Choroid plexus epithelial cell (primary cell): ENCODE measurements around the gene GET3.

ENCODE experiments used
- DNase-seq: peaks from one replicate; pipeline ENCODE4 v3.0.0-alpha.2; 2010; ENCODE audit warnings: low read depth
- H3K4me3 ChIP-seq: 2 replicates; pipeline ENCODE4 v1.5.1; 2011; ENCODE audit warnings: low read depth, mild to moderate bottlenecking, control low read depth, low read length, moderate library complexity
- TF ChIP-seq, protein P1 (sequence below): conservative IDR thresholded peaks from 2 replicates; pipeline ENCODE4 v1.5.1; 2011; ENCODE audit warnings: low read depth, mild to moderate bottlenecking, control low read depth, inconsistent platforms, low read length, moderate library complexity

GET3 gene

DNA sequence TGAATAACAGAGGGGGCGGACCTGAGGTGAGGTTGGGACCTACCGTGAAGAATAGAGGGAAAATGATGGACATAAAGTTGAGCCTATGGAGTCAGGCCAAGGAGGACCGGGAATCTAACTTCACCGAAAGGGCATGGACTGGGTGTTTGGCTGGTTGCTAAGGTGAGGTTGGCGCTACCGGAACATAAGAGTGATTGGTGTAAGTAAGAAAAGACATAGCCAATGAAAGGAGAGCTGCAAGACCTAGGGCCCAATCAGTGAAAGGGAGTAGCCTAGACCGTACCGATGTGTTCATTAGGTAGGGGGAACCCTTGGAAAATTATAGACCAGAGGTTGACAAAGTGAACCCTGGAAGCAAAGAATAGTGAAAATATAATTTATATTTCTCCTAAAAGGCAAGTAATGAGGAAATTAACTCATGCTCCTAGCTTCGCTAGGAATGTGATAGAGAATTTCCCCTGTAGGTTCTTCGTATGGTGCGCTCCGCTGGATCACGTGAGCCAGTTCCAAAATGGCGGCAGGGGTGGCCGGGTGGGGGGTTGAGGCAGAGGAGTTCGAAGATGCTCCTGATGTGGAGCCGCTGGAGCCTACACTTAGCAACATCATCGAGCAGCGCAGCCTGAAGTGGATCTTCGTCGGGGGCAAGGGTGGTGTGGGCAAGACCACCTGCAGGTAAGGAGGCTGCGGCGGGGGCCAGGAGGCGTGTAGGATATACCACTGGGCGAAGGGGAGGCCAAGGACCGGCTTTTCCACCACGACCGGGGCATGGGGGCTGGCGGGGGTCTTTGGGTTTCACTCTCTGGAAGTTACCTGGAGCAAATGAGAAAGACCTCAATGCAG lies at the start of gene GET3:
GET3 (plus strand) TSS at position 503 of the 840 bp plus-strand sequence; CDS start at position 512, 9 bp downstream.
- H3K4me3 ChIP-seq: peak within 1 kb of the TSS; percentile 98
- TF ChIP-seq, protein P1, sequence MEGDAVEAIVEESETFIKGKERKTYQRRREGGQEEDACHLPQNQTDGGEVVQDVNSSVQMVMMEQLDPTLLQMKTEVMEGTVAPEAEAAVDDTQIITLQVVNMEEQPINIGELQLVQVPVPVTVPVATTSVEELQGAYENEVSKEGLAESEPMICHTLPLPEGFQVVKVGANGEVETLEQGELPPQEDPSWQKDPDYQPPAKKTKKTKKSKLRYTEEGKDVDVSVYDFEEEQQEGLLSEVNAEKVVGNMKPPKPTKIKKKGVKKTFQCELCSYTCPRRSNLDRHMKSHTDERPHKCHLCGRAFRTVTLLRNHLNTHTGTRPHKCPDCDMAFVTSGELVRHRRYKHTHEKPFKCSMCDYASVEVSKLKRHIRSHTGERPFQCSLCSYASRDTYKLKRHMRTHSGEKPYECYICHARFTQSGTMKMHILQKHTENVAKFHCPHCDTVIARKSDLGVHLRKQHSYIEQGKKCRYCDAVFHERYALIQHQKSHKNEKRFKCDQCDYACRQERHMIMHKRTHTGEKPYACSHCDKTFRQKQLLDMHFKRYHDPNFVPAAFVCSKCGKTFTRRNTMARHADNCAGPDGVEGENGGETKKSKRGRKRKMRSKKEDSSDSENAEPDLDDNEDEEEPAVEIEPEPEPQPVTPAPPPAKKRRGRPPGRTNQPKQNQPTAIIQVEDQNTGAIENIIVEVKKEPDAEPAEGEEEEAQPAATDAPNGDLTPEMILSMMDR: no peak
- DNase-seq: peak; percentile 100

- no peak for DNase-seq
- H3K4me3 ChIP-seq: no peak overlapping the region
- TF ChIP-seq, protein P1: no peak
Measured at GRCh38 chr19:12689012-12689411, 48.3 kb upstream of the GET3 start.

DNA sequence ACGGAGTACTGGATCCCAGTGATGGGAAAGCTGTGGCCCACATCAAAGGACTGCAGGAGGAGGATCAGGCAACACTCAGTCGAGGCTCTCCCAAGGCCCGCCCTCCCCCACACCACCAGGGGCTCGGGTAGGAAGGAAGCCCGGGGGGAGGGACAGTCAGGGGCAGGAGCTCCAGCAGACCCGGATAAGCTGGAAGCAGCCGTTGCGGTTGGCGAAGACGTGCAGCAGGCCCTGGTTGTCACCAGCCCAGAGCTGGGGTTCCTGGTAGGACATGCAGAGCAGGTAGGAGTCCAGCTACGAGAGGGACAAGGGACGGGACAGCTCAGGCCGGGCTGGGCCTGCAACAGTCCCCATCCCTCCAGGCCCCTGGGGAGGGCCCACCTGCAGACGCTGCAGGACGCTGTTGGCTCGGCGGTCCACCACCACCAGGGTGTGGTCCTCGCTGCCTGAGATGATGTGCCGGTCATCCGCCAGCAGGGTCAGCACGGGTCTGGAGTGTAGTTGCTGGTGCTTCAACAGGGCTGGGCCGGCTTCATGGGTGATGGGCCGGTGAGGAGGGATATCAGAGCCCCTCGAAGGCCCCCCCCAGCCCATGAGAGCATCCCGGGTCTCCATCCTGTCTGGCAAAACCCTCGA lies 47.6 kb upstream of the GET3 start:
- H3K4me3 ChIP-seq: no peak overlapping the region
- DNase-seq: no peak
- TF ChIP-seq, protein P1: no peak

GRCh38 chr19:12692960-12693359 lies 44.3 kb upstream of the GET3 start:
- DNase-seq: no peak
- TF ChIP-seq, protein P1: no peak
- no peak overlapping the region for H3K4me3 ChIP-seq

GRCh38 chr19:12694641-12695040 lies 42.7 kb upstream of the GET3 start:
- TF ChIP-seq, protein P1: no peak
- no peak overlapping the region for H3K4me3 ChIP-seq
- DNase-seq: no peak

GRCh38 chr19:12695096-12695495 lies 42.2 kb upstream of the GET3 start:
- TF ChIP-seq, protein P1: no peak
- H3K4me3 ChIP-seq: no peak overlapping the region
- DNase-seq: no peak
